Sigmoid colon (tissue), 7 donors: ENCODE results near the gene TNIK. TPM values are rescaled to one million over a fixed set of nuclear protein-coding genes. Genes with fewer than 3 reads are reported as not detected.

Experiments used
- DNase-seq: peaks from one replicate; pipeline ENCODE4 v3.0.0-alpha.2; 2019
- H3K27ac ChIP-seq, 4 donors: fragments of 200-600 bp; sonication (generic); one replicate each; pipeline ENCODE4 v1.5.1; 2016 to 2019; ENCODE audit warnings: mild to moderate bottlenecking in 1 of 4
- H3K27me3 ChIP-seq, 3 donors: fragments of 200-600 bp; sonication (generic); one replicate each; pipeline ENCODE4 v1.5.1; 2019; ENCODE audit warnings: mild to moderate bottlenecking in 1 of 3
- H3K36me3 ChIP-seq, 4 donors: fragments of 200-600 bp; sonication (generic); one replicate each; pipeline ENCODE4 v1.5.1; 2016 to 2019
- H3K4me1 ChIP-seq, 4 donors: fragments of 200-600 bp; sonication (generic); one replicate each; pipeline ENCODE4 v1.5.1; 2017 to 2019
- H3K4me3 ChIP-seq, 4 donors: fragments of 200-600 bp; sonication (generic); one replicate each; pipeline ENCODE4 v1.5.1; 2017 to 2019; ENCODE audit warnings: mild to moderate bottlenecking in 2 of 4, moderate library complexity in 1 of 4
- H3K9me3 ChIP-seq, 4 donors: fragments of 200-600 bp in 3 of 4; sonication (generic) in 3 of 4; one replicate each; pipeline versions ENCODE4 v1.5.1 to v1.6.1; 2013 to 2019
- CTCF ChIP-seq, 4 experiments: fragments of 450-650 bp in 3 of 4; fragments of 200-600 bp in 1 of 4; IDR thresholded peaks; one replicate each; pipeline ENCODE4 v1.5.1; 2016 to 2019; ENCODE audit warnings: antibody characterized with exemption in 4 of 4, mild to moderate bottlenecking in 3 of 4, moderate library complexity in 2 of 4
- EP300 ChIP-seq, 4 donors: sonication (generic); formaldehyde crosslinking; IDR thresholded peaks; one replicate each; pipeline ENCODE4 v1.6.1; 2017; ENCODE audit warnings: antibody characterized with exemption in 4 of 4
- POLR2A ChIP-seq, 2 donors: fragments of 450-650 bp; IDR thresholded peaks; one replicate each; pipeline ENCODE4 v1.6.1; 2016; ENCODE audit warnings: antibody characterized with exemption in 2 of 2, mild to moderate bottlenecking in 2 of 2, moderate library complexity in 2 of 2
- POLR2AphosphoS5 ChIP-seq, 4 donors: sonication (generic); formaldehyde crosslinking; IDR thresholded peaks; one replicate each; pipeline ENCODE4 v1.6.1; 2017; ENCODE audit warnings: antibody characterized with exemption in 4 of 4
- whole genome bisulfite sequencing, 2 donors: extraction: QIAGEN DNeasy Blood & Tissue Kit; methylation state at CpG; one replicate each; pipeline ENCODE4 v1.1.7; 2013; 5-methylcytosine and 5-hydroxymethylcytosine counted together
- intact Hi-C: fragments of 100-400 bp; cut with DNase I; formaldehyde crosslinking; loops from one replicate; pipeline ENCODE4 v1.15.1; 2023
- polyA plus RNA-seq, 3 donors: library from polyadenylated mRNA; stranded (reverse); fragments of 200-250 nt; gene quantifications; one replicate each; pipeline ENCODE4 v1.2.3, GENCODE V29; 2013
- total RNA-seq, 4 donors: library from RNA; depleted of rRNA; stranded (reverse); fragments of >200 nt; gene quantifications; one replicate each; pipeline ENCODE4 v1.1.0, GENCODE V29; 2016
- donor health status: healthy with polysubstance abuse.
- donor health status: Bipolar disorder and iron deficiency.
- donor health status: healthy.

The TNIK gene
- total and polyA plus RNA-seq, 7 donors: 5.4 to 21.3 (median 9.2) TPM

DNA sequence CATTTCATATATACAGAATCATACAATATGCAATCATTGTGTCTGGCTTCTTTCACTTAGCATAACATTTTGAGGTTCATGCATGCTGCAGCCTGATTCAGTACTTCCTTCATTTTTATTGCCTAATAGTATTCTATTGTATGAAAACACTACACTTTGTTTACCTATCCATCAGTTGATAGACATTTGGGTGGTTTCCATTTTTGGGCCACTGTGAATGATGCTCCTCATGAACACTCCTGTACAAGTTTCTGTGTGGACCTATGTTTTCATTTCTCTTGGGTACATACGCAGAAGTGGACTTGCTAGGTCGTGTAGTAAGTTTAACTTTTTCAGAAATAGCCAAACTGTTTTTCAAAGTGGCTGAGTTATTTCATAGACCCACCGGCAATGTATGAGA, 18.8 kb downstream of the TNIK start:
- TF ChIP-seq POLR2AphosphoS5 (IDR thresholded peaks at IDR 0.05): no peak
- TF ChIP-seq CTCF (IDR thresholded peaks at IDR 0.05): no peak
- TF ChIP-seq EP300 (IDR thresholded peaks at IDR 0.05): no peak
- no peak for TF ChIP-seq POLR2A (IDR thresholded peaks at IDR 0.05)
- H3K27ac ChIP-seq: no peak overlapping the region
- 92 to 94% methylated on average over 3 of the region's 3 CpGs for WGBS, 2 donors
- no peaks in the 10 kb centered on the region for H3K9me3 ChIP-seq
- H3K27me3 ChIP-seq: no peaks in the 10 kb centered on the region
- H3K4me3 ChIP-seq: no peak overlapping the region
- intact Hi-C loops: no loop called here
- DNase-seq: no peak
- H3K36me3 ChIP-seq: no peaks in the 10 kb centered on the region
- peaks cover 0 to 25% (median 19%) of the 10 kb centered on the region in 4 donors for H3K4me1 ChIP-seq

GRCh38 chr3:171439996-171440395, 20.2 kb downstream of the TNIK start:
- intact Hi-C loops: no loop called here
- Histone ChIP-seq H3K27ac (no peak overlapping the region), H3K4me1 (peaks cover 0 to 28% (median 22%) of the 10 kb centered on the region in 4 donors), H3K36me3 (no peaks in the 10 kb centered on the region), H3K27me3 (no peaks in the 10 kb centered on the region), H3K4me3 (no peak overlapping the region), H3K9me3 (no peaks in the 10 kb centered on the region)
- DNase-seq: no peak
- 95 to 98% methylated on average over 2 of the region's 2 CpGs for WGBS, 2 donors
- TF ChIP-seq POLR2A (IDR thresholded peaks at IDR 0.05): no peak
- no peak for TF ChIP-seq POLR2AphosphoS5 (IDR thresholded peaks at IDR 0.05)
- TF ChIP-seq CTCF (IDR thresholded peaks at IDR 0.05): no peak
- TF ChIP-seq EP300 (IDR thresholded peaks at IDR 0.05): no peak

- Histone ChIP-seq H3K9me3 (no peaks in the 10 kb centered on the region), H3K27me3 (no peaks in the 10 kb centered on the region), H3K4me1 (peaks cover 0 to 27% (median 15%) of the 10 kb centered on the region in 4 donors), H3K4me3 (no peak overlapping the region), H3K27ac (no peak overlapping the region), H3K36me3 (no peaks in the 10 kb centered on the region)
- no peak for DNase-seq
- intact Hi-C loops: no loop called here
- WGBS, 2 donors: 89 to 91% methylated on average over 3 of the region's 3 CpGs
- no peak for TF ChIP-seq CTCF (IDR thresholded peaks at IDR 0.05)
- TF ChIP-seq EP300 (IDR thresholded peaks at IDR 0.05): no peak
- no peak for TF ChIP-seq POLR2A (IDR thresholded peaks at IDR 0.05)
- no peak for TF ChIP-seq POLR2AphosphoS5 (IDR thresholded peaks at IDR 0.05)
These were observed 23.0 kb downstream of the TNIK start for GRCh38 chr3:171437115-171437756.

- Histone ChIP-seq H3K9me3 (no peaks in the 10 kb centered on the region), H3K4me1 (peaks cover 0 to 30% (median 19%) of the 10 kb centered on the region in 4 donors), H3K36me3 (no peaks in the 10 kb centered on the region), H3K4me3 (no peak overlapping the region), H3K27ac (no peak overlapping the region), H3K27me3 (no peaks in the 10 kb centered on the region)
- DNase-seq: no peak
- intact Hi-C loops: no loop called here
- 69 to 83% methylated on average over 3 of the region's 3 CpGs for WGBS, 2 donors
- TF ChIP-seq POLR2AphosphoS5 (IDR thresholded peaks at IDR 0.05) (peak in 2 of 4 donors; percentile 41 to 46), CTCF (IDR thresholded peaks at IDR 0.05) (no peak)
These were observed 23.8 kb downstream of the TNIK start for GRCh38 chr3:171436380-171436779.

GRCh38 chr3:171435757-171436156, 24.4 kb downstream of the TNIK start:
- Histone ChIP-seq H3K9me3 (no peaks in the 10 kb centered on the region), H3K36me3 (no peaks in the 10 kb centered on the region), H3K27me3 (no peaks in the 10 kb centered on the region), H3K27ac (no peak overlapping the region), H3K4me3 (no peak overlapping the region), H3K4me1 (peaks cover 0 to 30% (median 19%) of the 10 kb centered on the region in 4 donors)
- intact Hi-C loops: no loop called here
- TF ChIP-seq CTCF (IDR thresholded peaks at IDR 0.05): no peak
- TF ChIP-seq POLR2AphosphoS5 (IDR thresholded peaks at IDR 0.05): no peak
- no peak for TF ChIP-seq POLR2A (IDR thresholded peaks at IDR 0.05)
- TF ChIP-seq EP300 (IDR thresholded peaks at IDR 0.05): no peak
- DNase-seq: no peak
